ENCODE measurements around the gene CCDC27.

GRCh38 chr1:3705341-3705950 is 46.8 kb upstream of the CCDC27 start:
- no peak for TF ChIP-seq CTCF (IDR thresholded peaks at IDR 0.05; ENCODE audit: low read depth, low read length, missing input control)
- TF ChIP-seq TAF1 (conservative IDR thresholded peaks at IDR 0.05): no peak
- no peak for TF ChIP-seq SP1 (IDR thresholded peaks at IDR 0.05)
- no peak for TF ChIP-seq YY1 (IDR thresholded peaks at IDR 0.05)
- no peak for TF ChIP-seq EGR1 (IDR thresholded peaks at IDR 0.05; ENCODE audit: low read depth in 2 of 2)
- no peak for TF ChIP-seq HNF4A (conservative IDR thresholded peaks at IDR 0.05)
- TF ChIP-seq REST (IDR thresholded peaks at IDR 0.05): no peak
- TF ChIP-seq GABPA (IDR thresholded peaks at IDR 0.05 in 1 of 2, conservative IDR thresholded peaks at IDR 0.05 in 1 of 2): no peak
- TF ChIP-seq RAD21 (IDR thresholded peaks at IDR 0.05): no peak
- TF ChIP-seq ZBTB33 (IDR thresholded peaks at IDR 0.05): no peak

All from liver (tissue), 3 donors.